MCF 10A (cell line): ENCODE measurements around the gene FBN1. TPM values are rescaled to one million over a fixed set of nuclear protein-coding genes. Genes with fewer than 3 reads are reported as not detected.

Experiments
- BruUV-seq: library from RNA; stranded (reverse); fragments of 400-500 nt; replicated peaks from 2 replicates; lab custom pipeline; 2021; lab: Mats Ljungman, UMichigan
- CTCF ChIA-PET: fragments of 300-600 bp; sonication (Branson Sonifier 250); formaldehyde crosslinking; extraction: SDS; loops from one replicate; lab custom pipeline; 2021; ENCODE audit warnings: antibody characterized with exemption, inconsistent platforms; lab: Yijun Ruan, JAX
- POLR2A ChIA-PET: fragments of 300-600, 350-650 bp; sonication (Branson Sonifier 250); formaldehyde crosslinking; extraction: SDS; loops from one replicate; lab custom pipeline; 2020; ENCODE audit warnings: antibody characterized with exemption, inconsistent platforms; lab: Yijun Ruan, JAX
- DNase-seq: peaks from one replicate; pipeline ENCODE4 v3.0.0-alpha.2; 2018; ENCODE audit not compliant: unreplicated experiment
- H3K27ac Mint-ChIP-seq: one replicate; pipeline ENCODE4 v1.8.0; 2022; ENCODE audit warnings: mild to moderate bottlenecking, low read depth, mixed read lengths; ENCODE audit not compliant: unreplicated experiment
- H3K27me3 Mint-ChIP-seq: one replicate; pipeline ENCODE4 v1.8.0; 2022; ENCODE audit warnings: mixed read lengths; ENCODE audit not compliant: insufficient read depth, unreplicated experiment
- H3K36me3 Mint-ChIP-seq: one replicate; pipeline ENCODE4 v1.8.0; 2022; ENCODE audit warnings: mild to moderate bottlenecking, moderate library complexity, mixed read lengths; ENCODE audit not compliant: insufficient read depth, unreplicated experiment
- H3K4me1 Mint-ChIP-seq: one replicate; pipeline ENCODE4 v1.8.0; 2022; ENCODE audit warnings: mixed read lengths; ENCODE audit not compliant: insufficient read depth, unreplicated experiment
- H3K4me3 Mint-ChIP-seq: one replicate; pipeline ENCODE4 v1.8.0; 2022; ENCODE audit warnings: mild to moderate bottlenecking, moderate library complexity, mixed read lengths; ENCODE audit not compliant: unreplicated experiment
- H3K9me3 Mint-ChIP-seq: one replicate; pipeline ENCODE4 v1.8.0; 2022; ENCODE audit warnings: mixed read lengths; ENCODE audit not compliant: unreplicated experiment
- CTCF ChIP-seq: fragments of 200-600 bp; IDR thresholded peaks from one replicate; pipeline ENCODE4 v1.8.0; 2022; ENCODE audit warnings: antibody characterized with exemption, mild to moderate bottlenecking; ENCODE audit not compliant: unreplicated experiment
- intact Hi-C: fragments of 100-400 bp; cut with micrococcal nuclease; formaldehyde crosslinking; loops from 2 replicates; pipeline ENCODE4 v1.14.1; 2022
- total RNA-seq: library from RNA; stranded (reverse); gene quantifications from 2 replicates; pipeline ENCODE4 v1.2.3, GENCODE V29; 2022

Gene FBN1
- total RNA-seq, 1 experiment from 2014 or later = 14.3 TPM

- DNase-seq = no peak
- H3K27ac Mint-ChIP-seq = no peak overlapping the region
- H3K4me3 Mint-ChIP-seq = no peak overlapping the region
- CTCF ChIA-PET = interaction anchor here (0.6 kb wide), 1 partner anchor 128 kb away, joined by 3 read pairs; no protein-coding TSS in a partner anchor
- no peaks in the 10 kb centered on the region for H3K4me1 Mint-ChIP-seq
- BruUV-seq = no TSS peak
- intact Hi-C loops = no loop called here
- TF ChIP-seq CTCF = no peak
- H3K36me3 Mint-ChIP-seq = peaks cover 4% of the 10 kb centered on the region
- no peaks in the 10 kb centered on the region for H3K9me3 Mint-ChIP-seq
- H3K27me3 Mint-ChIP-seq = no peaks in the 10 kb centered on the region
- POLR2A ChIA-PET = interaction anchor here (0.6 kb wide), 1 partner anchor 42 kb away, joined by 3 read pairs; no protein-coding TSS in a partner anchor
Measured at GRCh38 chr15:48530528-48530927, 115.0 kb downstream of the FBN1 start.

GRCh38 chr15:48528921-48529320 is 116.6 kb downstream of the FBN1 start:
- POLR2A ChIA-PET = no interaction called here

GRCh38 chr15:48527517-48527916 is 118.0 kb downstream of the FBN1 start:
- intact Hi-C loops = no loop called here
- Mint-ChIP-seq H3K27ac (no peak overlapping the region), H3K4me3 (no peak overlapping the region), H3K36me3 (peaks cover 4% of the 10 kb centered on the region), H3K27me3 (no peaks in the 10 kb centered on the region), H3K9me3 (no peaks in the 10 kb centered on the region), H3K4me1 (no peaks in the 10 kb centered on the region)
- no peak for DNase-seq
- ChIA-PET CTCF (no interaction called here), POLR2A (no interaction called here)
- no peak for TF ChIP-seq CTCF
- no TSS peak for BruUV-seq

More at GRCh38 chr15:48528921-48529320, 116.6 kb downstream of the FBN1 start:
- Mint-ChIP-seq H3K27me3 (no peaks in the 10 kb centered on the region), H3K36me3 (peaks cover 4% of the 10 kb centered on the region), H3K9me3 (no peaks in the 10 kb centered on the region), H3K27ac (no peak overlapping the region), H3K4me1 (no peaks in the 10 kb centered on the region), H3K4me3 (no peak overlapping the region)
- CTCF ChIA-PET = interaction anchor here (0.6 to 0.7 kb wide), 2 partner anchors 91 to 437 kb away, joined by 3 to 4 read pairs; no protein-coding TSS in a partner anchor
- intact Hi-C loops = no loop called here
- no peak for DNase-seq
- BruUV-seq = no TSS peak
- TF ChIP-seq CTCF = no peak

GRCh38 chr15:48522911-48523310 is 122.6 kb downstream of the FBN1 start:
- intact Hi-C loops = no loop called here
- CTCF ChIA-PET = interaction anchor here (0.7 kb wide), 1 partner anchor 165 kb away, joined by 3 read pairs; no protein-coding TSS in a partner anchor
- BruUV-seq = no TSS peak

More at GRCh38 chr15:48522911-48523310, 122.6 kb downstream of the FBN1 start:
- no peak for DNase-seq
- H3K4me1 Mint-ChIP-seq = no peaks in the 10 kb centered on the region
- H3K4me3 Mint-ChIP-seq = no peak overlapping the region
- TF ChIP-seq CTCF = no peak
- no peak overlapping the region for H3K27ac Mint-ChIP-seq
- H3K36me3 Mint-ChIP-seq = peaks cover 4% of the 10 kb centered on the region
- POLR2A ChIA-PET = no interaction called here
- H3K9me3 Mint-ChIP-seq = no peaks in the 10 kb centered on the region
- no peaks in the 10 kb centered on the region for H3K27me3 Mint-ChIP-seq
